ENCODE results near the gene PITPNB.

GRCh38 chr22:27874764-27875163 lies 44.3 kb downstream of the PITPNB start:
- no peak for TF ChIP-seq POLR2A (IDR thresholded peaks at IDR 0.05)
- TF ChIP-seq CTCF (IDR thresholded peaks at IDR 0.05): no peak
- no peak for TF ChIP-seq POLR2AphosphoS5 (IDR thresholded peaks at IDR 0.05)

Data from suprapubic skin (tissue), 4 donors.